GM19328 (cell line): Measurements from ENCODE around the gene NAA35.
"Not testable (repeated sequence)": the region's sequence is repeated elsewhere in the genome, so short reads cannot be mapped to it uniquely, and the experiment has no call there.

Source experiments
- ATAC-seq: cut with Tn5 transposase; IDR thresholded peaks from one replicate; pipeline ENCODE4 v1.9.1; 2021; ENCODE audit warnings: mild to moderate bottlenecking, moderate library complexity; ENCODE audit not compliant: unreplicated experiment

NAA35 gene

DNA sequence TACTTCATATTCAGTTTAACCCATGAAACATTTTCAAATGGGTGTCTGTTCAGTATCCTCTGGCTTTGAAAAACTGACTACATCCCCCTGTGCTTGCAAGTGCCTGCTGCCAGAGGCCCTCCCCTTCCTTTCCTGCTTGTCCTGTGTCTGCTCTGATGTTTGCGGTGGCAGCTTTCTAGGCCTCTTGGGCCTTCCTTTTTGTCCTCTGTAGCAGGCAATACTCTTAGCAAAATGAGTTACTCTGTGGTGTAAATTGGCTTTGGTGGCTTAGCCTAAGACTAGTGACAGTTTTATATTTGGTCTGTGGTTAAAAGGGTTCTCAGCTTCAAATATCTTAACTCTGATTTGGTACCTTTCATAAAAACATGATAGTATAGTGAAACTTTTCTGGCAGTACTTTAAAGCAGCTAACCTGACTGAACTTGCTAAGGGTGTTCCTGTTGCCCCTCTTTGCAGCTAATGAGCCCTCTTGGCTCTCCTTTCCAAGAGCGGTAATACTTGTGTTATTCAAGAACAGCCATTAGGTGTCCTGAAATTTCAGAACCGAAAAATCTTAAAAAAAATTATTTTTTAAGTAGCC is 81.8 kb downstream of the NAA35 start:
- ATAC-seq = no peak

- no peak for ATAC-seq
Observed at GRCh38 chr9:86027767-86028166, 86.8 kb downstream of the NAA35 start.

- ATAC-seq = no peak
Observed at GRCh38 chr9:86034863-86035734, 94.2 kb downstream of the NAA35 start.

DNA sequence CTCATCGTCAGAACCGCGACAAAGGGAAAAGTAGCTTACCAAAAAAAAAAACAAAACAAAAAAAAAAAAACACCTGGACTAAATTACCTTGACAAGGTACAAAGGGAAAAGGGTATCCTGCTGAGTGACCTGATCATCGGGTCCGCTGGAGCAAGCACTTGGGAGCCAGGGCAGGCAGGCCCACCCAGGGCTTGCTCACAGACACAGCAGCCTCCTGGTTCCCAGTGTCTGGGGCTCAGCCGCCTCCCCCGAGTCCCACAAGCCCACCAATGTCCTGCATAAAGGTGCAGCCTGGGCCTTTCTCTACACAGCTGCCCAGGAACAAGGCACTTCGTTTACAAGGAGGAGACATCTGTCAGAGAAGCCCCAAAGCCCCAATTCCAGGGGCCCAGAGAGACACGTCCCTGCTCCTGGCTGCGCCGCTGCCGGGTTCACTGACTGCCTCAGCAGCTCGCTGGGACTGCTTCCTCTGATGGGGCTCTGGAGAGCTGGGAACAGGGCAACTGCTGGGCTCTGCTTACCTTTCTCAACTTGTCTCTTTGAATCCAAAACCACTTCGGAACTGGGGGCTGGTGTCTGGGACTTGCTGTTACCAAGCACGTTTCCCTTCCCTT is 95.0 kb downstream of the NAA35 start:
- no peak for ATAC-seq

- ATAC-seq = no peak
Observed at GRCh38 chr9:86036555-86036954, 95.6 kb downstream of the NAA35 start.

DNA sequence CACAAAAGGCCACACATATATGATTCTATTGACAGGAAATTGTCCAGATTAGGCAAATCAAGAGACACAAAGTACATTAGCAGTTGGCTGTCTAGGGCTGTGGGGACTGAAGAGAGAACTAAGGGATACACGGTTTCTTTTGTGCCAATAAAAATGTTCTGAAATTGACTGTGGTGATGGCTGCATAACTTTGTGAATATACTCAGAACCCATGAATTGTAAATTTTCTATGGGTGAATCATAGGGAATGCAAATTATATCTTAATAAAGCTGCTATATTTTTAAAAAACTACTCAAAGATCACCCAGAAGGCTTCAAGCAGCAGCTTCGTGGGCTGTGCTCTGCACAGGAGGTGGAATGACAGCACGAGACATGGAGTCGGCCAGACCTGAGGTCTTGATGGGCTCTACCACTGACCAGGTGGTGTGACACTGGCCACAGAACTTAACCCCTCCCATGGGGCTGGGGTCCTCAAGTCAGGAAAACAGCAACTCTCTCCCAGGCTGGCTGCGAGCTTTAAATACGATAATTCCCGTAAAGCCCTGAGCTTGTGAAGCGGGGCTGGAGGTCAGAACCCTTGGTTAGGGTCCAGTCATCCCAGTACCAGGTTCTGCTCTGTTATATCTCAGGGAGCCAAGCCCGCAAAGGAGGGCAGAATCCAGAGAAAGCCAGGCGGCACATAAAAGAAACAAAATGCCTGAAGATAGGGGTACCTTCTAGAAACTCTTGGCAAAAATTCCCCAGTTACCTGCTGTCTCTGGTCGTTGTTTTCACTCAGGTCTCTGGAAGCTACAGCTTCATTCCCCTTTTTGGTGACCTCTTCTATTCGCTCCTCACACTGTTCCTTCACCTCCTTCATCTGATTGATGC is 99.3 kb downstream of the NAA35 start:
- ATAC-seq = no peak

GRCh38 chr9:86040861-86041155 is 99.9 kb downstream of the NAA35 start:
- ATAC-seq = no peak

DNA sequence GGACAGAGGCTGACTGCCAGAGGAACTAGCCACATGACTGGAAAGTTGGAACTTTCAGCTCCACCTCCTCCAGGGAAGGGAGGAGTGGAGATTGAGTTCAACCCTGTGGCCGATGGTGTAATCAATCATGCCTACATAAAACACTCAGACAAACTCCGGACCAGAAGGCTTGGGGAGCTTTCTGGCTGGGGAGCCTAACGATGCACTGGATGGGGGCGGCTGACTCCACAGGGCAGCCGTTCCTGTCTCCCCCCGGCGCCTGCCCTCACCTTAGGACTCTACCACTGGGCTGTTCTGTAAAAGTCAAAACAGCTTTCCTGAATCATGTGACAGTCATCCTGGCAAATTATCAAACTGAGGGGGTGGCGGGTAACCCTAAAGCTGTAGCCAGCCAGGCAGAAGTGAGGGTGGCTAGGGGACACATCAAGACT is 100.4 kb downstream of the NAA35 start:
- ATAC-seq = no peak

GRCh38 chr9:86042199-86042978 is 101.4 kb downstream of the NAA35 start:
- no peak for ATAC-seq

DNA sequence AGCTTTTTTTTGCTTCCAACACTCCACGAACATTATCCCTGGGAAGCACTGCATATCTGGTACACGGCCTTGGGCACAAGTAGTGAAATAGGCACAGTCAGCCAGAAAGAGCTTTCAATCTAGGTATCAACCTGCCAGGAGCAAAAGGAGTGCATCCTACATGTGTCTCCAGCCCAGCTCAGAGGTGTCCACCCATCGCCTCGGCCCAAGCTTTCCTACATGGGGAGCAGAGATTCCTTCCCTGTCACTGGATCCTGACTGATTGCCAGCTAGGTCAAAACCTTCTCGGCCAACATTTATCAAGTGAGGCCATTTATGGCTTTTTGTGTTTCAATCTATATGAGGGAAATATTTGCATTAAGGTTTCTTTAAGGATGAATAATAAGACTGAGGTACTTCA is 102.6 kb downstream of the NAA35 start:
- ATAC-seq = no peak

DNA sequence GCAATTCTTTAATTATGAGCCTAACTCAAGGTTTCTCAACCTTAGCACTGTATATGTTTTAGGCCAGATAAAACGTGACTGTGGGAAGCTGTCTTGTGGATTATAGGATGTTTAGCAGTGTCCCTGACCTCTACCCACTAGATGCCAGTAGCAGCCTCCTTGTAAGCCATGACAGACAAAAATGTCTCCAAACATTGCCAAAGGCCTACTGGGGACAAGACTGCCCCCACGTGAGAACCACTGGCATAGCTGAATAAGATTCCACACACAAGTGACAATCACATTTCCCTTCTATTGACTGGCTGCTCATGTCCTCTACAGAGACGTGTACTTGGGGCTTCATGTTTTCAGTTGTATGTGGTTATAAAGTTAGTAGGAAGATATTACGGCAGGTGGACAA is 103.1 kb downstream of the NAA35 start:
- no peak for ATAC-seq

DNA sequence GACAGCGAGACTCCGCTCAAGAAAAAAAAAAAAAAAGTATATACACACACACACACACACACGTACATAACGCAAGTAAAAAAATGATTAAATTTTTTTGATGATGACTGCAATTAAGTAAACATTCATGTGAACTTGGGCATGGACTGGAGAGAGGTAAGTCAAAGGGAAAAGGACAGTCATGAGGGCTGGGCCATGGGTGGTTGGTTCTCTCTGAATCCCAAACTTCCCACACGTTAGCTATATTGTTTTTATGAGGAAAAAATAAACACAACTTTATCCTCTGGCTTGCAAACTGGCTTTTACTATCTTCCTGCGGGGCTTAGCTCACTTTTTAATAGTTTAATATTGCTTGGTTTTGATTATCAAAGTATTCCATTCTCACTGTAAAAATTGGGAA is 104.7 kb downstream of the NAA35 start:
- no peak for ATAC-seq

GRCh38 chr9:86046071-86046636 is 105.2 kb downstream of the NAA35 start:
- no peak for ATAC-seq

GRCh38 chr9:86046930-86047341 is 106.0 kb downstream of the NAA35 start:
- no peak for ATAC-seq

GRCh38 chr9:86047361-86047760 is 106.4 kb downstream of the NAA35 start:
- ATAC-seq = no peak

- ATAC-seq = not testable (repeated sequence)
Observed at GRCh38 chr9:86048018-86048742, 107.2 kb downstream of the NAA35 start.

DNA sequence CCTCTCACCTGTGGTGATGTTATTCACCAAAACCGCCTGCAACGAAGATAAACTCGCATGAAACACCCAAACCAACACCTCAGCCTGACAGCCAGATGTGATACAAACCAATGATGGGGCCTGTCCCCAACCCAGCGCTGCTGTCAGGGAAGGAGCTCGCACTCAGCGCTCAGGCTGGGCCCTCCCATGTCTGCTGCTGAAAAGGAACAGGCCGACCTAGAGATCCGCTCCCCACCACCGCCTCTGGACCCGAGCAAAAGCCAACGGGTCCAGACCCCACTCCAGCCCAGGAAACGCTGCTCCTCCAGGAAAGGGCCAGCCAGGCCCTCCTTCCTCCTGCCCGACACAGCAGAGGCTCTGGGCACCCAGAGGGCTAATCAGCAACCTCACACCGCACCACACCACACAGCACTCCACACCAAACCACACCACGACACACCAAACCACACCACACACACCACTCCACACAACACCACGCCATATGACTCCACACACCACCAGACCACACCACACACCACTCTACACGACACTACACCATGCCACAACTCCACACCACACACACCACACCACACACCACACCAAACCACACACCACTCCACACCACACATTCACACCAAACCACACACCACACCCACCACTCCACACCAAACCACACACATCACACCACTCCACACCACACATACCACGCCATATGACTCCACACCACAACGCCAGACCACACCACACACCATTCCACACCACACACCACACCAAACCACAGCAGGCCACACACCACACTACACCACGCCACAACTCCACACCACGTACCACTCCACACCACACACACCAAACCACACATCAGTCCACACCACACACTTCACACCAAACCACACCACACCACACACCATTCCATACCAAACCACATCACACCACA is 111.9 kb downstream of the NAA35 start:
- ATAC-seq = no peak

DNA sequence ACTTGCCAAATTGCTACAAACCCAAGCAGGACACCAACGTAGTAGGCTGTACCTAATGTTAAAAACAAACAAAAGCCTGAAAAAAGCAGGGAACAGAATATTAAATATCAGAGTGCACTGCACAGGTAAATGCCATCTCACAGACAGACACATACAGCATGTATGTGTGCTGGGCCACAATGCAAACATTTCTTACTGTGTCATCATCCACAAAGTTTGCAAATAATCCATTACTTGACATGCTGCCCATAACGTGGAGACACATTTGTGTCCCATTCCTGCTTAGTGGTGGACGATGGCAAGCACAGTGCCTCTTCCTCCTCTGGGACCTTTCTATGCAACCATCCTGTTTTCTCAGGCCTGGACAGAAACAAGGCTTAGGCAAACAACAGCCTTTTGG is 113.7 kb downstream of the NAA35 start:
- no peak for ATAC-seq
